Thyroid gland (tissue), 4 donors: ENCODE results near the gene SLC22A3. TPM values are rescaled to one million over a fixed set of nuclear protein-coding genes. Genes with fewer than 3 reads are reported as not detected.

Experiments
- DNase-seq, 2 donors: peaks; one replicate each; pipeline ENCODE4 v3.0.0-alpha.2; 2019
- H3K27ac ChIP-seq, 3 donors: fragments of 200-600 bp; sonication (generic); 1 replicate in 2 of 3; 2 replicates in 1 of 3; pipeline ENCODE4 v1.5.1; 2016 to 2019; ENCODE audit warnings: mild to moderate bottlenecking in 1 of 3, moderate library complexity in 1 of 3
- H3K27me3 ChIP-seq: fragments of 200-600 bp; sonication (generic); one replicate; pipeline ENCODE4 v1.5.1; 2019
- H3K36me3 ChIP-seq, 2 donors: fragments of 200-600 bp; sonication (generic); one replicate each; pipeline ENCODE4 v1.5.1; 2016 to 2019
- H3K4me1 ChIP-seq, 2 donors: fragments of 200-600 bp; sonication (generic); one replicate each; pipeline ENCODE4 v1.5.1; 2017 to 2019
- H3K4me3 ChIP-seq, 3 donors: fragments of 200-600 bp; sonication (generic); replicated peaks in 1 of 3; 1 replicate in 2 of 3; 2 replicates in 1 of 3; pipeline ENCODE4 v1.5.1; 2016; ENCODE audit warnings: mild to moderate bottlenecking in 1 of 3
- H3K9me3 ChIP-seq: fragments of 200-600 bp; sonication (generic); one replicate; pipeline ENCODE4 v1.5.1; 2017
- CTCF ChIP-seq, 6 experiments: fragments of 200-600 bp in 3 of 6; fragments of 450-650 bp in 3 of 6; sonication (generic) in 3 of 6; IDR thresholded peaks; one replicate each; pipeline ENCODE4 v1.5.1; 2016 to 2019; ENCODE audit warnings: antibody characterized with exemption in 6 of 6, mild to moderate bottlenecking in 2 of 6, inconsistent platforms in 1 of 6, moderate library complexity in 1 of 6
- POLR2A ChIP-seq, 2 donors: fragments of 450-650 bp; IDR thresholded peaks; one replicate each; pipeline ENCODE4 v1.6.1; 2017; ENCODE audit warnings: antibody characterized with exemption in 2 of 2, mild to moderate bottlenecking in 2 of 2, moderate library complexity in 1 of 2
- WGBS, 2 donors: methylation state at CpG; one replicate each; pipeline ENCODE4 v1.1.5; 2017; 5-methylcytosine and 5-hydroxymethylcytosine counted together
- intact Hi-C: fragments of 100-400 bp; cut with DNase I; formaldehyde crosslinking; loops from one replicate; pipeline ENCODE4 v1.15.1; 2023
- total RNA-seq, 4 donors: library from RNA; depleted of rRNA; stranded (reverse); fragments of >200 nt; gene quantifications; one replicate each; pipeline ENCODE4 v1.2.3, GENCODE V29; 2016

Gene SLC22A3
- total RNA-seq, 4 donors from 2014 or later: 0.67 to 3.9 (median 2.5) TPM

GRCh38 chr6:160333841-160334240 is 14.3 kb upstream of the SLC22A3 start:
- Histone ChIP-seq H3K4me1 (no peaks in the 10 kb centered on the region), H3K36me3 (no peaks in the 10 kb centered on the region), H3K9me3 (no peaks in the 10 kb centered on the region), H3K4me3 (no peak overlapping the region), H3K27ac (no peak overlapping the region), H3K27me3 (no peaks in the 10 kb centered on the region)
- intact Hi-C loops: no loop called here
- WGBS, 2 donors: 83 to 88% methylated on average over 2 of the region's 2 CpGs
- DNase-seq: no peak
- TF ChIP-seq POLR2A (IDR thresholded peaks at IDR 0.05): no peak
- TF ChIP-seq CTCF (IDR thresholded peaks at IDR 0.05): no peak

GRCh38 chr6:160336200-160336599 is 12.0 kb upstream of the SLC22A3 start:
- WGBS, 2 donors: 95 to 98% methylated on average over 5 of the region's 5 CpGs
- intact Hi-C loops: no loop called here
- TF ChIP-seq CTCF (IDR thresholded peaks at IDR 0.05) (no peak), POLR2A (IDR thresholded peaks at IDR 0.05) (no peak)

GRCh38 chr6:160337301-160337700 is 10.9 kb upstream of the SLC22A3 start:
- DNase-seq: no peak
- Histone ChIP-seq H3K4me1 (no peaks in the 10 kb centered on the region), H3K27ac (no peak overlapping the region), H3K9me3 (no peaks in the 10 kb centered on the region), H3K27me3 (no peaks in the 10 kb centered on the region), H3K4me3 (no peak overlapping the region), H3K36me3 (no peaks in the 10 kb centered on the region)
- 89 to 94% methylated on average over 2 of the region's 2 CpGs for WGBS, 2 donors
- TF ChIP-seq CTCF (IDR thresholded peaks at IDR 0.05): no peak
- no peak for TF ChIP-seq POLR2A (IDR thresholded peaks at IDR 0.05)
- intact Hi-C loops: no loop called here

More at GRCh38 chr6:160336200-160336599, 12.0 kb upstream of the SLC22A3 start:
- no peak overlapping the region for H3K27ac ChIP-seq
- no peaks in the 10 kb centered on the region for H3K36me3 ChIP-seq
- no peaks in the 10 kb centered on the region for H3K27me3 ChIP-seq
- H3K9me3 ChIP-seq: no peaks in the 10 kb centered on the region
- H3K4me3 ChIP-seq: no peak overlapping the region
- no peaks in the 10 kb centered on the region for H3K4me1 ChIP-seq
- no peak for DNase-seq

DNA sequence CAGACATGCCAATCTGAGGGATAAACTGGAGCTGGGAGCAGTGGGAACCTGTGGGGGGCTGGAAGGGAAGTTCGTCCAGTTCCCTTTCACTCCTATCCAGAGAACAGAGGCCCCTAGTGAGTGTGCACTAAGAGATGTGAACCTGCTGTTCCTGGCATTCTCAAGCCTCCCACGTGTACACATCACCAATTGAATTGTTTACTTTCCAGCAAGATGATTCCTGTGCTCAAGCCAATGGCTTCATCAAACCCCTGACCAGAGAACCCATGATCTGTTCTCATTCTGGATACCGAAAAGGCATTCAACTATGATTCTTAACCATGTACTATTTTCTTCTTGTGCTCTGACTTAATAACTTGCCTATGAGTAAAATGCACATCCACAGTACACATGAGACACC is 10.2 kb upstream of the SLC22A3 start:
- Histone ChIP-seq H3K9me3 (no peaks in the 10 kb centered on the region), H3K4me3 (no peak overlapping the region), H3K36me3 (no peaks in the 10 kb centered on the region), H3K4me1 (no peaks in the 10 kb centered on the region), H3K27ac (no peak overlapping the region), H3K27me3 (no peaks in the 10 kb centered on the region)
- no peak for TF ChIP-seq POLR2A (IDR thresholded peaks at IDR 0.05)
- no peak for TF ChIP-seq CTCF (IDR thresholded peaks at IDR 0.05)
- DNase-seq: no peak
- 73 to 78% methylated on average over 2 to 3 of the region's 3 CpGs for WGBS, 2 donors
- intact Hi-C loops: no loop called here

GRCh38 chr6:160343144-160343543 is 5.0 kb upstream of the SLC22A3 start:
- TF ChIP-seq CTCF (IDR thresholded peaks at IDR 0.05) (no peak), POLR2A (IDR thresholded peaks at IDR 0.05) (no peak)
- Histone ChIP-seq H3K27ac (no peak overlapping the region), H3K36me3 (no peaks in the 10 kb centered on the region), H3K4me3 (no peak overlapping the region), H3K27me3 (no peaks in the 10 kb centered on the region), H3K4me1 (no peaks in the 10 kb centered on the region), H3K9me3 (no peaks in the 10 kb centered on the region)
- intact Hi-C loops: no loop called here
- DNase-seq: no peak
- 95 to 97% methylated on average over 2 of the region's 2 CpGs for WGBS, 2 donors
